ENCODE results near the gene PTTG2. TPM values are rescaled to one million over a fixed set of nuclear protein-coding genes. Genes with fewer than 3 reads are reported as not detected.
A peak's percentile ranks its signal among the peaks of the same experiment; 100 is the strongest.

The PTTG2 gene
- polyA plus RNA-seq, 1 of the 3 experiments (the other 2 are of a cell fraction) = not detected

- TF ChIP-seq EZH2phosphoT487 (IDR thresholded peaks at IDR 0.05; ENCODE audit: borderline replicate concordance, low read depth) (no peak), SMC3 (IDR thresholded peaks at IDR 0.05; ENCODE audit: low read depth, low read length) (no peak), PBX3 (IDR thresholded peaks at IDR 0.05) (no peak)
These were observed 16.3 kb downstream of the PTTG2 start (continued) for GRCh38 chr4:37976507-37976906.

DNA sequence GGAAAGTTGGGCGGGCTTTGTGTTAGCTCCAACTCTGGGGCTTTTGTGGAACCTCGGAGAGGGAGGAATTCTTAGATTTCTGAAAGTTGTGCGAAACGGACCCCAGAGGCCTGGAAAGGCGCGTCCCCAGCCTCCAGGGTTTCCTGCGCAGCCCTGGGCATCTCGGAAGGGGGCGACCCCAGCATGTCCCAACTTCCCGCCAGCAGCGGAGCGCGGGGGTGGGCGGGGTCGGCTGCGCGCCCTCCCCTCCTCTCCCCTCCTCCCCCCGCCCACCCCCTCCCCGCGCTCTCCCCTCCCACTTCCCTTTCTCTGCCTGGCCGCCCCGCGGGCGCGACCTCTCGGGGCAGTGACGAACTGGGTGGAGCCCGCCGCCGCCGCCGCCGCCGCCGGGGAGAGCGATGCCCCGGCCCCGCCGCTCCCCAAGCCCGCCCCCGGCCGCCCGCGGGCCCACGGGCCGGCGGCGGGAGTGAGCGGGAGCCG, 16.8 kb downstream of the PTTG2 start:
- TF ChIP-seq FOXM1 (IDR thresholded peaks at IDR 0.05; ENCODE audit: low read depth) = no peak
- TF ChIP-seq RAD21 (IDR thresholded peaks at IDR 0.05; ENCODE audit: low read length) = peak; percentile 18; the same call in 1 of the 2 replicates
- no peak for TF ChIP-seq MXI1 (IDR thresholded peaks at IDR 0.05; ENCODE audit: low read depth, low read length)
- peak; percentile 93 for DNase-seq
- Histone ChIP-seq H3F3A (replicated peaks; ENCODE audit: insufficient read depth) (peaks cover 15% of the 10 kb centered on the region), H3K4me1 (ENCODE audit: control insufficient read depth in 1 of 2, insufficient read depth in 2 of 2, low read depth in 1 of 2, low read length in 1 of 2) (peaks cover 2 to 8% of the 10 kb centered on the region in 2 experiments; a peak in 2 of 4 replicates), H3K4me2 (peak overlapping the region; percentile 70; the same call in 1 of the 2 replicates), H4K20me1 (ENCODE audit: insufficient read depth) (no peaks in the 10 kb centered on the region), H3K9ac (peak overlapping the region; percentile 77; the same call in 1 of the 2 replicates), H3K27ac (ENCODE audit: low read depth in 2 of 2, low read length in 1 of 2) (no peak overlapping the region), H3K36me3 (replicated peaks in 1 of 2; ENCODE audit: control insufficient read depth in 1 of 2, insufficient read depth in 2 of 2, low read length in 1 of 2) (no peaks in the 10 kb centered on the region), H3K79me2 (ENCODE audit: insufficient read depth) (peaks cover 35% of the 10 kb centered on the region; the same call in 1 of the 2 replicates), H3K9me3 (no peaks in the 10 kb centered on the region), H3K9me2 (no peaks in the 10 kb centered on the region), H3K27me3 (ENCODE audit: insufficient read depth) (no peaks in the 10 kb centered on the region), H2AFZ (ENCODE audit: low read depth) (peak overlapping the region; percentile 86), H3K4me3 (ENCODE audit: low read depth in 2 of 2, low read length in 1 of 2) (peak overlapping the region; percentile 75 to 77; a peak in 3 of 4 replicates)
- POLR2A ChIA-PET = no interaction called here
- 36% methylated on average over 6 of the region's 50 CpGs for WGBS (ENCODE audit: low lambda C conversion rate)
- CTCF ChIA-PET = interaction anchor here (0.6 to 2.0 kb wide), 12 partner anchors 10 to 375 kb away, joined by 3 to 10 read pairs (median 4); partner anchors contain the start of gene PGM2

DNA sequence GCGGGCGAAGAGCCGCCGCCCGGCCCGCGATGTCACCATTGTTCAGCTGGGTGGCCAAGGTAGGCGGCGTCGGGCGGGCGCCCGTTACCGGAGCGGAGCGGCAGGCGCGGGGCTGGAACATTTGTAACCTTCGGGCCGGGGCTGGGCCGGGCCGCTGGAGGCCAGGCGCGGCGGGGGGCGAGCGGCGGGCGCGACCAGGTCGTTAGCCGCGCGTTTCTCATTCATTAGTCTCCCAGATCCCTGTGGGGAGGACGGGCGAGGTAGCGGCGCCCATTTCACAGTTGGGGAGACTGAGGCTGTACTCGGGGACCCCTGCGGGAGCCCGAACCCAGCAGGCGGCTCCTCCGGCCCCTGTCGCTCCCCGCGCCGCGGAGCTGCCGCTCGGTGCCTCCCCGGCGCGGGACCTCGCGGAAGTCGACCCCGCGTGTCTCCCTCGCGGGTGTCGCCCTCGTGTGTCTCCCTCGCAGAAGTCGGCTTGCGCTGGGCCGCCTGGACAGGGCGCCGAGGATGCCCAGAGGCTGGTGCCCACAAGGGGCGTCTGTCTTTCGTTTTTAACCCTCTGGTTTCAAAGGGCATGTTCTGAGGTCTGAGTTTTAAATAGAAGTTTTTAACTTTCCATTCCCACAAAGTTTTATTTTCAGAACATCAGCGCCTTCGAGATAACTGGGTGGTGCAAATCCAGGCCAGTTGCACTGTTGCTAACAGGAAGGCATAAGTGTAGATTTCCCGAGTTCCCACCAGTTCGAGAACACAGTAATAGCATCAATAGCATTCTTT, 17.5 kb downstream of the PTTG2 start:
- peak; percentile 79 for DNase-seq
- Histone ChIP-seq H3F3A (replicated peaks; ENCODE audit: insufficient read depth) (peaks cover 15% of the 10 kb centered on the region), H3K9me3 (no peaks in the 10 kb centered on the region), H4K20me1 (ENCODE audit: insufficient read depth) (no peaks in the 10 kb centered on the region), H3K4me1 (ENCODE audit: control insufficient read depth in 1 of 2, insufficient read depth in 2 of 2, low read depth in 1 of 2, low read length in 1 of 2) (peaks cover 8% of the 10 kb centered on the region in 2 experiments; a peak in 2 of 4 replicates), H3K9ac (peak overlapping the region; percentile 77), H3K9me2 (no peaks in the 10 kb centered on the region), H2AFZ (ENCODE audit: low read depth) (peak overlapping the region; percentile 86), H3K4me3 (ENCODE audit: low read depth in 2 of 2, low read length in 1 of 2) (peak overlapping the region; percentile 75 to 77), H3K27ac (ENCODE audit: low read depth in 2 of 2, low read length in 1 of 2) (0 out of 4 replicates have a peak overlapping the region, but pooled peaks of 1 of the 2 experiments have one; percentile 13), H3K36me3 (replicated peaks in 1 of 2; ENCODE audit: control insufficient read depth in 1 of 2, insufficient read depth in 2 of 2, low read length in 1 of 2) (no peaks in the 10 kb centered on the region), H3K27me3 (ENCODE audit: insufficient read depth) (no peaks in the 10 kb centered on the region), H3K4me2 (peak overlapping the region; percentile 92), H3K79me2 (ENCODE audit: insufficient read depth) (peaks cover 35% of the 10 kb centered on the region; the same call in 1 of the 2 replicates)
- ChIA-PET CTCF (interaction anchor here (0.7 to 2.0 kb wide), 11 partner anchors 9 to 375 kb away, joined by 3 to 7 read pairs (median 4); partner anchors contain the start of gene PGM2), POLR2A (no interaction called here)
- WGBS (ENCODE audit: low lambda C conversion rate) = 8% methylated on average over 18 of the region's 74 CpGs
- TF ChIP-seq, protein P1, sequence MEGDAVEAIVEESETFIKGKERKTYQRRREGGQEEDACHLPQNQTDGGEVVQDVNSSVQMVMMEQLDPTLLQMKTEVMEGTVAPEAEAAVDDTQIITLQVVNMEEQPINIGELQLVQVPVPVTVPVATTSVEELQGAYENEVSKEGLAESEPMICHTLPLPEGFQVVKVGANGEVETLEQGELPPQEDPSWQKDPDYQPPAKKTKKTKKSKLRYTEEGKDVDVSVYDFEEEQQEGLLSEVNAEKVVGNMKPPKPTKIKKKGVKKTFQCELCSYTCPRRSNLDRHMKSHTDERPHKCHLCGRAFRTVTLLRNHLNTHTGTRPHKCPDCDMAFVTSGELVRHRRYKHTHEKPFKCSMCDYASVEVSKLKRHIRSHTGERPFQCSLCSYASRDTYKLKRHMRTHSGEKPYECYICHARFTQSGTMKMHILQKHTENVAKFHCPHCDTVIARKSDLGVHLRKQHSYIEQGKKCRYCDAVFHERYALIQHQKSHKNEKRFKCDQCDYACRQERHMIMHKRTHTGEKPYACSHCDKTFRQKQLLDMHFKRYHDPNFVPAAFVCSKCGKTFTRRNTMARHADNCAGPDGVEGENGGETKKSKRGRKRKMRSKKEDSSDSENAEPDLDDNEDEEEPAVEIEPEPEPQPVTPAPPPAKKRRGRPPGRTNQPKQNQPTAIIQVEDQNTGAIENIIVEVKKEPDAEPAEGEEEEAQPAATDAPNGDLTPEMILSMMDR (IDR thresholded peaks at IDR 0.05) = peak; percentile 72
- TF ChIP-seq, protein P2, sequence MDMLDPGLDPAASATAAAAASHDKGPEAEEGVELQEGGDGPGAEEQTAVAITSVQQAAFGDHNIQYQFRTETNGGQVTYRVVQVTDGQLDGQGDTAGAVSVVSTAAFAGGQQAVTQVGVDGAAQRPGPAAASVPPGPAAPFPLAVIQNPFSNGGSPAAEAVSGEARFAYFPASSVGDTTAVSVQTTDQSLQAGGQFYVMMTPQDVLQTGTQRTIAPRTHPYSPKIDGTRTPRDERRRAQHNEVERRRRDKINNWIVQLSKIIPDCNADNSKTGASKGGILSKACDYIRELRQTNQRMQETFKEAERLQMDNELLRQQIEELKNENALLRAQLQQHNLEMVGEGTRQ (IDR thresholded peaks at IDR 0.05; ENCODE audit: borderline replicate concordance, low read depth, low read length) = no peak
- TF ChIP-seq, protein P3, sequence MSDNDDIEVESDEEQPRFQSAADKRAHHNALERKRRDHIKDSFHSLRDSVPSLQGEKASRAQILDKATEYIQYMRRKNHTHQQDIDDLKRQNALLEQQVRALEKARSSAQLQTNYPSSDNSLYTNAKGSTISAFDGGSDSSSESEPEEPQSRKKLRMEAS (IDR thresholded peaks at IDR 0.05; ENCODE audit: low read depth) = peak; percentile 80
- TF ChIP-seq NRF1 (IDR thresholded peaks at IDR 0.05; ENCODE audit: low read depth, low read length) = no peak
- no peak for TF ChIP-seq ELF1 (IDR thresholded peaks at IDR 0.05)
- TF ChIP-seq SMC3 (IDR thresholded peaks at IDR 0.05; ENCODE audit: low read depth, low read length) = peak; percentile 29; the same call in 1 of the 2 replicates
- no peak for TF ChIP-seq GATA2 (CRISPR knock-in tag; IDR thresholded peaks at IDR 0.05)
- no peak for TF ChIP-seq FOXJ3 (CRISPR knock-in tag; IDR thresholded peaks at IDR 0.05)
- no peak for TF ChIP-seq ZBTB33 (IDR thresholded peaks at IDR 0.05; ENCODE audit: borderline replicate concordance, low read depth)
- no peak for TF ChIP-seq EP300 (IDR thresholded peaks at IDR 0.05; ENCODE audit: borderline replicate concordance in 1 of 2, low read depth in 1 of 2, low read length in 1 of 2)
- no peak for TF ChIP-seq RXRA (IDR thresholded peaks at IDR 0.05; ENCODE audit: borderline replicate concordance, low read depth)
- TF ChIP-seq MXI1 (IDR thresholded peaks at IDR 0.05; ENCODE audit: low read depth, low read length) = no peak
- TF ChIP-seq YY1 (IDR thresholded peaks at IDR 0.05; ENCODE audit: low read depth) = no peak

Measured in SK-N-SH (cell line).